NCI-H82 (cell line): Measurements from ENCODE around the gene CWF19L2.
"Not testable (repeated sequence)": the region's sequence is repeated elsewhere in the genome, so short reads cannot be mapped to it uniquely, and the experiment has no call there.

Experiments used
- DNase-seq: peaks from one replicate; lab custom pipeline; 2025; lab: John Stamatoyannopoulos, UW

CWF19L2 gene

DNA sequence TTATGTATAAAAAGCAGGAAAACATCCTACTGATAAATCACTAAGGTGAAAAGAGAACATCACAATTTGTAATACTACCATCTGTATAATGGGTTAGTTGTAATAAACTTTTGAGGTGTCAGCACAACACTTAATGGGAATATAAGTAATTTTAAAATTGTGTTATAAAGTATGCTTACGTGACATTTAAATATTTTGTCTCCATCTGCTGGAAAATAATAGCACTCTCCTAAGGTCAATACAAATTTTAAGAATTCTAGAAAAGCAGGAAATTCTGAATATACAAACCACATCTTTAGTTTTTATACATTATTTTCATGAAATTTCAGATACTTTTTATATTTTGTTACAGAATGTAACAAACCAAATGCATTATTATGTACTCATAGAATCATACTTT, 19.5 kb downstream of the CWF19L2 start:
- no peak for DNase-seq

GRCh38 chr11:107430525-107430924, 27.1 kb downstream of the CWF19L2 start:
- no peak for DNase-seq

DNA sequence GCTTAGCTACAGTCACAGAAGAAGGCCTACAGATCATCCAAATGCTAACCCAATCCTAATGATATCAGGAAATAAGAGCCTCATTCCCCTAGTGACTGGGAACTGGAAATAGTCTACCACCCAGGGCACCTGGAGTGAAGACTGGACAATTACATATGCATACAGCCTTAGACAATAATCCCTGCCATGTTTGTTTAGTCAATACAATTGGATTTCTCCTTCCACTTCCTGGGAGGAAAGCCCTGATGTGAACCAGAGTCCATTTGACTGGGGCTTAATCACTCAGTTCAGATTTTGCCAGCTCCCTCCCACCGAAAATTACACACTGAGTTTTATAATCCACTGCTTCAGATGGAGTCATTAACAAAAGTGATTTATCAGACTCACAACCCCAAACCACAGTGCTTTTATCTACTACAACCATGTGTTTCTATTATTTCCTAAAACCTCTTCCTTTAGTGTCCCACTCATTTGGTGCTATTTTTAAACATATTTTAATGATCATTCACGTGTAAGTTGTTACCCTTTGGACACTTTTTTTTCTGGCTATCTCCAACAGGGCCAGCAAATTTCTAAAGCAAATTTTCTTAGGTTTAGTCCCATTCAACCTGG, 29.9 kb downstream of the CWF19L2 start:
- DNase-seq: peak; percentile 93

DNA sequence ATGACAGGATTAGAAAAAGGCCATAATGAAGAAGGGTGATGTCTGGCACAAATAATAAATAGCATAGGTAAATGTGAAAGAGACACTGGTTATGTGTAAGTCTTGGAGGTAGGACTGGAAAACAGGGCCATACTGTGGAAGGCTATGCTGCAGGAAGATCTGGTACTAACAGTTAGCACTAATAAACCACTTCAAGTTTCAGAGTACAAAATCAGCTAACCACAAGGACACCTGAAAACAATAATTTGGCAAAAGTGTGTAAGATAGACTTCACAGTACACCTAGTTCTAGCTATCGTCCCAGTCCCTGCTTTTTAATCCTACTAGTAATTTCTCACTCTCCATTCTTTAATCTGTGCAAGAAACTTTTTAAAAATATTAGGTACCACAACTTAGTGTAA, 44.3 kb downstream of the CWF19L2 start:
- no peak for DNase-seq

GRCh38 chr11:107408762-107409211, 48.8 kb downstream of the CWF19L2 start:
- DNase-seq: no peak

- DNase-seq: no peak
Observed at GRCh38 chr11:107405260-107405659, 52.4 kb downstream of the CWF19L2 start.

DNA sequence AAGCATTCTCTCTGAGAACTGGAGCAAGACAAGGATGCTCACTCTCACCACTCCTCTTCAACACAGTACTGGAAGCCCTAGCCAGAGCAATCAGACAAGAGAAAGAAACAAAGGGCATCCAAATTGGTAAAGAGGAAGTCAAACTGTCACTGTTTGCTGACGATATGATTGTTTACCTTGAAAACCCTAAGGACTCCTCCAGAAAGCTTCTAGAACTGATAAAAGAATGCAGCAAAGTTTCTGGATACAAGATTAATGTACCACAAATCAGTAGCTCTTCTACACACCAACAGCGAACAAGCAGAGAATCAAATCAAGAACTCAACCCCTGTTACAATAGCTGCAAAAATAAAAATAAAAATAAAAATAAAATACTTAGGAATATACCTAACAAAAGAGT, 56.5 kb downstream of the CWF19L2 start:
- not testable (repeated sequence) for DNase-seq

DNA sequence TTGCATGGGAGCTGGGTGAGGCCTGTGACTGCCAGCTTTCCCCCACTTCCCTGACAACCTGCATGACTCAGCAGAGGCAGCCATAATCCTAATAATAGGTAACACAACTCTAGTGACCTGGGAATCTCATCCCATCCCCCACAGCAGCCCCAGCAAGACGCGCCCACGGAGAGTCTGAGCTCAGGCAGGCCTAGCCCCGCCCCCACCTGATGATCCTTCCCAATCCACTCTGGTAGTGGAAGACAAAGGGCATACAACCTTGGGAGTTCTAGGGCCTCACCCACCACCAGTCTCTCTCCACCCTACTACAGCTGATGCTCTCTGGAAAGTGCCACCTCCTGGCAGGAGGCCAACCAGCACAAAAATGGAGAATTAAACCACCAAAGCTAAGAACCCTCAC, 60.3 kb downstream of the CWF19L2 start:
- peak; percentile 63 for DNase-seq

DNA sequence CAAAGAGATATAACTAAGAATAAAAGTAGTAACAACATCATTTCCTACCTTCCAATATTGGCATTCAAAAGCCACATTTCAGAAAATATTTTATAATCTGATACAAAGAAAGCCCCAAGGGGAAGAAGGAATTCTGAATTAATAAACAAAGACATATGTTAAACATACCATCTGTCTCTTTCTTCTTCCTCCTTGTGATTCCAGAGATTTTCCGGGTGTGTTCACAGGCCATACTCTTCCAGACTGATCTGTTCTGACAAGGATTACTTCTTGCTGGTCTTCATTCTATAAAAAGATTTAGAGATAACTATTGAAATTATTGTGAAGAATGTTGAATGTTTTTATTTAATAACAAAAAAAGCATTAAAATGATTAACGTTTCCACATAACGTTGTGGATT, 65.0 kb downstream of the CWF19L2 start:
- DNase-seq: no peak

DNA sequence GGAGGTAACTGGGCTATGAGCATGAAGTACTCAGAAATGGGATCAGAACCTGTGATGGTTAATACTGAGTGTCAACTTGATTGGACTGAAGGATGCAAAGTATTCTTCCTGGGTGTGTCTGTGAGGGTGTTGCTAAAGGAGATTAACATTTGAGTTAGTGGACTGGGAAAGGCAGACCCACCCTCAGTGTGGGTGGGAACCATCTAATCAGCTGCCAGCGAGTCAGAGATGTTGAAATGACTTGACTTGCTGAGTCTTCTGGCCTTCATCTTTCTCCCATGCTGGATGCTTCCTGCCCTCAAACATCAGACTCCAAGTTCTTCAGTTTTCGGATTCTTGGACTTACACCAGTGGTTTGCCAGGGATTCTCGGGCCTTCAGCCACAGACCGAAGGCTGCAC, 66.9 kb downstream of the CWF19L2 start:
- not testable (repeated sequence) for DNase-seq

- no peak for DNase-seq
Observed at GRCh38 chr11:107387666-107388065, 70.0 kb downstream of the CWF19L2 start.

GRCh38 chr11:107385361-107385981, 72.2 kb downstream of the CWF19L2 start:
- no peak for DNase-seq

- DNase-seq: no peak
Observed at GRCh38 chr11:107384144-107384852, 73.3 kb downstream of the CWF19L2 start.

DNA sequence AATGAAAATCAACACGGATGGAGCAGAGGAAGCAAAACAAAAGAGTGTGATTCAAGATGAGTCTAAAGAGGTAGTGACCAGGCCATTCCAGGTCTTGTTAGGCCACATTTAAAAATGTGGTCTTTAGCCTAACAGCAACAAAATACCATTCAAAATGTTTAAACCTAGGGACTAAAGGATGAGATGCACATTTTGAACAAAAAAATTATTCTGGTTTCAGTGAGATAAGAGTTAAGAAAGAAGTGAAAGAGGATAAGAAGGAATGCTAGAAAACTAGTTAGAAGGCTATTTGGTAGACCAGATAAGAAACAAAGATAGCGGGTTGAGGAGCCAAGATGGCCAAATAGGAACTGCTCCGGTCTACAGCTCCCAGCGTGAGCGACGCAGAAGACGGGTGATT, 85.2 kb downstream of the CWF19L2 start:
- DNase-seq: no peak

DNA sequence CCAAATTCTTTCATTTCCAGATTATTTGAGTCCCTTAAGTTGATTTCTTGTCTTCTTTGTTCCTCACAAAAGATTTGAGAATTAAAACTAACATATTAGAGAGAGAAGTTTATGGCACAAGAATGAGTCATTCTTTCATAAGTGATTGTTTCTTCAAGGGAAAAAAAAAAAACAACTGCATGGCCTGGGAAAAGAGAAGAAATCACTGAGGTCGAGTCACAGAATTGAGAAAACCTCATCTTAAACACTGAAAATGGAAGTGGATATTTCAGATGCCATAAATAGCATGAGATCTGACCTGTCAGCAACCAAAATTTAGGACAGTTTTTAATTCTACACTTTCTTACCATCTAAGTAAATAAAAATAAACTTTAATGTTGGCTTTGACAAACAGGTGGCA, 87.2 kb downstream of the CWF19L2 start:
- no peak for DNase-seq

DNA sequence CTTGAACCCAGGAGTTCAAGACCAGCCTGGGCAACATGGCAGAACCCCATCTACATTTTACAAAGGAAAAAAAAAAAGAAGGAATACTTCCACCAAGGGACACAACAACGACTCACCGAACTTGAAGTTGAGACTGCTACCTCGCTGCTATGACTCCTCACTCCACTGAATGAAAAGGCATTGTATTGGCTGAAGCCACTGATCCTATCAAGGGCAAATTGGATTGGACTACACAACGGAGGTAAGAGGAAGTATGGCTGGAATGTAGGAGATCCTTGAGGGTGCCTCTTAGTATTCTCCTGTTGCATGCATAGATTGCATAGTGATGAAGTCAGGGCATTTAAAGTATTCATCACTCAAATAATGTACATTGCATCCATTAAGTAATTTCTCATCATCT, 97.9 kb downstream of the CWF19L2 start:
- DNase-seq: peak; percentile 26

- DNase-seq: no peak
Observed at GRCh38 chr11:107357877-107358276, 99.7 kb downstream of the CWF19L2 start.

DNA sequence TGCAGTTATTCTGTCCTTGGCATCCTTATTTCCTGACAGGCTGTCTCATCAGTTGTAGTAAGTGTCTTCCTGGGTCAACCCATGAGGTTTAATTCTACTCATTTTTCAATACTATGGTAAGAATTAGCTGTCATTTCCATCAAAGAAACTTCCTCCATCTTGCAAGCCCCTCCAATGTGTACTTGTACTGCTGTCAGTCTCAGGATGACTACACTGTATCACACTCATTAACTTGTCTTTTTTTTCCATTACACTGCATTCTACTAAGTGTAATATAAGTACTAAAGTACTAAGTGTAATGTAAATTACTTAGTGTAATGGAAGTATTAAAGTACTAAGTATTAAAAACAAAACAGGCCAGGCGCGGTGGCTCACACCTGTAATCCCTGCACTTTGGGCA, 102.8 kb downstream of the CWF19L2 start:
- no peak for DNase-seq

DNA sequence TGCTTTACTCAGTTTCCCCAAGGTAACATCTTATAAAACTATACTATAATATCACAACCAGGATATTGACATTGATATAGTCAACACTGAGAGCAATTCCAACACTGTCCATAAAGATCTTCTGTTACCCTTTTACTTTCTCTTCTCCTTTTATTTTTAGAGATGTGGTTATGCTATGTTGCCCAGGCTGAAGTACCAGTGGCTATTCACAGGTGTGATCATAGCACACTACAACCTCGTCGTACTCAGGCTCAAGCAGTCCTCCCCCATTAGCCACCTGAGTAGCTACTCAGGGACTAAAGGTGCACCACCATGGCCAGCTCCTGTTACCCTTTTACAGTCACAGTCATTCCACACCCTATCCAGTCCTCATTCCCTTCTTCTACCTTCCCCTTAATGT, 119.7 kb downstream of the CWF19L2 start:
- no peak for DNase-seq

GRCh38 chr11:107331728-107332127, 125.9 kb downstream of the CWF19L2 start:
- DNase-seq: no peak

DNA sequence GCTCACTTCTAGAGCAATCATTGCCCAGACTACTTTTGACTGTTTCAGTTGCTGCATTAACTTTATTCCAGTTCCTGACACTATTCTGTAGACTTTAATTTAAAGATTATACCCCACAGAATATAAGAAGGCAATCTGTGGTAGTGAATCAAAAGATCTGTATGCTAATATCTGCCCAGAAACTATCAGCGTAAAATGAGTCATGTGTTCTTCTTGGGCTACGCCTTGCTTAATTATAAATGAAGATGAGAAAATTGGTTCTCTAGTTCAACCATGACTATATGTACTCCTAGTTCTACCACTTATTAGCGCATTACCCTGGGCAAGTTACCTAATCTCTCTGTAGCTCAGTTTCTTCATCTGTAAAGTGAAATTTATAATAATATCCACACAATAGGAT, 128.5 kb downstream of the CWF19L2 start:
- DNase-seq: no peak

GRCh38 chr11:107316426-107316825, 141.2 kb downstream of the CWF19L2 start:
- no peak for DNase-seq

DNA sequence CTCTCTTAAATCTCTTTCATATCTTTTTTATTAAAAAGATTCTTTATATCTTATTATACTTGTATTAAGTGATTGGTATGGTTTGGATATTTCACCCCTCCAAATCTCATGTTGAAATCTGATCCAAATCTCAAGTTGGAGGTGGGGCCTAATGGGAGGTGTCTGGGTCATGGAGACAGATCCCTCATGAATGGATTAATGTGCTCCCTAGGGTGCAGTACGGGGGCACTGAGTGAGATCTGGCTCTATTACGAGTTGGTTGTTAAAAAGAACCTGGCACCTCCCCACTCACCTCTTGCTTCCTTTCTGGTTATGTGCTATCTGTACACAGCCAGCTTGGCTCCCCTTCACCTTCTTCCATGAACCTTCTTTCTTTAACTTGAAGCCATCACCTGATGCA, 149.6 kb downstream of the CWF19L2 start:
- peak; percentile 70 for DNase-seq
